AG04449 (cell line): Measurements from ENCODE around the gene SLC25A39.
"Not testable (repeated sequence)": the region's sequence is repeated elsewhere in the genome, so short reads cannot be mapped to it uniquely, and the experiment has no call there.

Experiments used
- CTCF ChIA-PET: fragments of 350-600 bp; formaldehyde crosslinking; extraction: SDS; loops from one replicate; lab custom pipeline; 2021; ENCODE audit warnings: antibody characterized with exemption; lab: Yijun Ruan, JAX
- POLR2A ChIA-PET: fragments of 400-600, 350-600 bp; formaldehyde crosslinking; extraction: SDS; loops from one replicate; lab custom pipeline; 2020; ENCODE audit warnings: antibody characterized with exemption, inconsistent platforms; lab: Yijun Ruan, JAX
- DNase-seq: peaks from one replicate; pipeline ENCODE4 v3.0.0-alpha.2; 2010; ENCODE audit warnings: low read depth, low spot score
- H3K4me3 ChIP-seq: 2 replicates; pipeline ENCODE4 v1.5.1; 2011; ENCODE audit warnings: low read depth, mild to moderate bottlenecking, control low read depth, low read length
- TF ChIP-seq, protein P1 (sequence below): IDR thresholded peaks from one replicate; pipeline ENCODE4 v1.5.1; 2011; ENCODE audit warnings: mild to moderate bottlenecking, moderate library complexity, low read length, control low read depth, inconsistent platforms; ENCODE audit not compliant: insufficient read depth; ENCODE audit errors: missing control alignments

The SLC25A39 gene, protein sequence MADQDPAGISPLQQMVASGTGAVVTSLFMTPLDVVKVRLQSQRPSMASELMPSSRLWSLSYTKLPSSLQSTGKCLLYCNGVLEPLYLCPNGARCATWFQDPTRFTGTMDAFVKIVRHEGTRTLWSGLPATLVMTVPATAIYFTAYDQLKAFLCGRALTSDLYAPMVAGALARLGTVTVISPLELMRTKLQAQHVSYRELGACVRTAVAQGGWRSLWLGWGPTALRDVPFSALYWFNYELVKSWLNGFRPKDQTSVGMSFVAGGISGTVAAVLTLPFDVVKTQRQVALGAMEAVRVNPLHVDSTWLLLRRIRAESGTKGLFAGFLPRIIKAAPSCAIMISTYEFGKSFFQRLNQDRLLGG

DNA sequence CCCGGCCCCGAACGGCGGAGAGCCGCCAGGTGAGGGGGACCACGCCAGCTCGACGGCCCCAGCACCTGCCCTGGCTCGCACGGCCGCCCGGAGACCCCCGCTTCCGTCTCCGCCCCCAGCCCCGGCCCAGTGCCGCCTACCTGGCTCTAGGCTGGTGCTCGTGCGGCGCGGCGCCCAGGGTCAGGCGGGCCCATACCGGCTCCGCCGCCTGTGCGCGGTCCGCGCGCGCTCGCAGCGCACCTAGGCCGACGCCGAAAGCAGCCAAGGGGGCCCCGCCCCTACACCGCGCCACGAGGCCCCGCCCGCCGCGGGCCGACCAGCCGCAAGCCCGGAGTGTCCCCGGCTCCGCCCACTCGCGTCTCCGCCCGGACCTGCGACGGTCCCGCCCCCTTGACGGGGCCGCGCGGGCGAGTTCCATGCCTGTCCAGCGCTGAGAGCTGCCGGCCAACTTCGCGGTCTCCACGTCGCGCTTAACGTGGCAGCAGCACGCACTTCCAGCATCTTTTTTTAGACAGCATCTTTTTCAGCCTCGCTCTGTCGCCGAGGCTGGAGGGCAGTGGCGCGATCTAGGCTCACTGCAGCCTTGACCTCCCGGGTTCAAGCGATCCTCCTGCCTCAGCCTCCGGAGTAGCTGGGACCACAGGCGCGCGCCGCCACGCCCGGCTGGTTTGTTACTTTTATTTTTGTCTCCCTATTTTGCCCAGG, at the start of gene SLC25A39:
Gene SLC25A39, minus strand, starts transcription at position 253 of the 705 bp plus-strand sequence. CDS start 1,261 bp downstream, outside the sequence.
- TF ChIP-seq, protein P1, sequence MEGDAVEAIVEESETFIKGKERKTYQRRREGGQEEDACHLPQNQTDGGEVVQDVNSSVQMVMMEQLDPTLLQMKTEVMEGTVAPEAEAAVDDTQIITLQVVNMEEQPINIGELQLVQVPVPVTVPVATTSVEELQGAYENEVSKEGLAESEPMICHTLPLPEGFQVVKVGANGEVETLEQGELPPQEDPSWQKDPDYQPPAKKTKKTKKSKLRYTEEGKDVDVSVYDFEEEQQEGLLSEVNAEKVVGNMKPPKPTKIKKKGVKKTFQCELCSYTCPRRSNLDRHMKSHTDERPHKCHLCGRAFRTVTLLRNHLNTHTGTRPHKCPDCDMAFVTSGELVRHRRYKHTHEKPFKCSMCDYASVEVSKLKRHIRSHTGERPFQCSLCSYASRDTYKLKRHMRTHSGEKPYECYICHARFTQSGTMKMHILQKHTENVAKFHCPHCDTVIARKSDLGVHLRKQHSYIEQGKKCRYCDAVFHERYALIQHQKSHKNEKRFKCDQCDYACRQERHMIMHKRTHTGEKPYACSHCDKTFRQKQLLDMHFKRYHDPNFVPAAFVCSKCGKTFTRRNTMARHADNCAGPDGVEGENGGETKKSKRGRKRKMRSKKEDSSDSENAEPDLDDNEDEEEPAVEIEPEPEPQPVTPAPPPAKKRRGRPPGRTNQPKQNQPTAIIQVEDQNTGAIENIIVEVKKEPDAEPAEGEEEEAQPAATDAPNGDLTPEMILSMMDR = no peak

DNA sequence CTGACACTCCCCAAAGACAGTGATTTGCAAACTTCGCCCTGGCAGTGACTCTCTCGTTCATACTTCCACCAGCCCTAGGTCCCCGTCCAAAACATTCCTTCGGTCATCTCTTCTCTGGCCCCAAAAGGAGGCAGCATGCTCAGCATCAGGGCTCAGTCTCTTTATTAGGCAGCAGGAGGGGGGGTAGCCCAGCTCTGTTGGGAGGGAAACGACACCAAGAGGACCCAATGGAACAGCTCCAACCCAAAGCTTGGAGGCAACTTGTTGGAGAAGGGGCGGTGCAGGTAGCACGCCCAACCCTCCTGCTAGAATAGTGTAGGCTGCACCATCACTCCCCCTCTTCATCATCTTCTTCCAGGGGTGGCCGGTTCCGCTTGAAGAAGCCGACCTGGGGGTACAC, 47.4 kb upstream of the SLC25A39 start:
- DNase-seq = no peak
- TF ChIP-seq, protein P1 = no peak
- no peak overlapping the region for H3K4me3 ChIP-seq
- ChIA-PET CTCF (interaction anchor here (0.8 to 3.6 kb wide), 3 partner anchors 10 to 18 kb away, joined by 3 to 24 read pairs (median 4); partner anchors contain the start of gene FAM171A2), POLR2A (no interaction called here)

More for the DNA sequence above, at the start of gene SLC25A39:
- ChIA-PET POLR2A (no interaction called here), CTCF (interaction anchor here (0.7 to 2.7 kb wide), 7 partner anchors 26 to 447 kb away, joined by 3 to 12 read pairs (median 3); no protein-coding TSS in a partner anchor)
- peak within 1 kb of the TSS; percentile 85 for H3K4me3 ChIP-seq
- DNase-seq = no peak

DNA sequence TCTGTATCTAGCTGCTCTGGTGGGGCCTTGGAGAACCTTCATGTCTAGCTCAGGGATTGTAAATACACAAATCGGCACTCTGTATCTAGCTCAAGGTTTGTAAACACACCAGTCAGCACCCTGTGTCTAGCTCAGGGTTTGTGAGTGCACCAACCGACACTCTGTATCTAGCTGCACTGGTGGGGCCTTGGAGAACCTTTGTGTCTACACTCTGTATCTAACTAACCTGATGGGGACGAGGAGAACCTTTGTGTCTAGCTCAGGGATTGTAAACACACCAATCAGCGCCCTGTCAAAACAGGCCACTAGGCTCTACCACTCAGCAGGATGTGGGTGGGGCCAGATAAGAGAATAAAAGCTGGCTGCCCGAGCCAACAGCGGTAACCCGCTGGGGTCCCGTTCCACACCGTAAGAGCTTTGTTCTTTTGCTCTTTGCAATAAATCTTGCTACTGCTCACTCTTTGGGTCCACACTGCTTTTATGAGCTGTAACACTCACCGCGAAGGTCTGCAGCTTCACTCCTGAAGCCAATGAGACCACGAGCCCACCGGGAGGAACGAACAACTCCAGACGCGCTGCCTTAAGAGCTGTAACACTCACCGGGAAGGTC, 44.9 kb upstream of the SLC25A39 start:
- DNase-seq, POLR2A ChIA-PET, H3K4me3 ChIP-seq: not testable (repeated sequence)
- CTCF ChIA-PET = interaction anchor here (1.0 to 3.6 kb wide), 4 partner anchors 7 to 176 kb away, joined by 3 to 24 read pairs (median 5); partner anchors contain the start of gene FAM171A2

DNA sequence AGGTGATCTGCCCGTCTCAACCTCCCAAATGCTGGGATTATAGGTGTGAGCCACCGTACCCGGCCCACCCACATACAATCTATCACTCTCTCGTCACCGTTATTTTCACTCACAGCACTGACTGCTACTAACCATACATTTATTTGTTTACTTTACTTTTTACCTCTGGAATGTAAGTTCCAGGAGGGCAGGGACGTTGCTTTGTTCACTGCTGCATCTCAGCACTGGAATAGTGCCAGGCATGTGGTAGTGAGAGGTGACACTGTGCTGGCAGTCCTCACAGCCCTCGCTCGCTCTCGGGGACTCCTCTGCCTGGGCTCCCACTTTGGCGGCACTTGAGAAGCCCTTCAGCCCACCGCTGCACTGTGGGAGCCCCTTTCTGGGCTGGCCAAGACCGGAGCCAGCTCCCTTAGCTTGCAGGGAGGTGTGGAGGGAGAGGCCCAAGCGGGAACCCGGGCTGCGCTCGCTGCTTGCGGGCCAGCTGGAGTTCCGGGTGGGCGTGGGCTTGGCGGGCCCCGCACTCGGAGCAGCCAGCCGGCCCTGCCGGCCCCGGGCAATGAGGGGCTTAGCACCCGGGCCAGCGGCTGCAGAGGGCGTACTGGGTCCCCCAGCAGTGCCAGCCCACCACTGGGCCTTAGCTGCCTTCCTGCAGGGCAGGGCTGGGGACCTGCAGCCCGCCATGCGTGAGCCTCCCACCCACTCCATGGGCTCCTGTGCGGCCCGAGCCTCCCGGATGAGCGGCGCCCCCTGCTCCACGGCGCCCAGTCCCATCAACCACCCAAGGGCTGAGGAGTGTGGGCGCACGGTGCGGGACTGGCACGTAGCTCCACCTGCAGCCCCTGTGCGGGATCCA, 44.0 kb upstream of the SLC25A39 start:
- POLR2A ChIA-PET, H3K4me3 ChIP-seq, DNase-seq: not testable (repeated sequence)
- CTCF ChIA-PET = interaction anchor here (1.0 to 10.9 kb wide), 4 partner anchors 17 to 175 kb away, joined by 3 to 165 read pairs (median 3); no protein-coding TSS in a partner anchor

DNA sequence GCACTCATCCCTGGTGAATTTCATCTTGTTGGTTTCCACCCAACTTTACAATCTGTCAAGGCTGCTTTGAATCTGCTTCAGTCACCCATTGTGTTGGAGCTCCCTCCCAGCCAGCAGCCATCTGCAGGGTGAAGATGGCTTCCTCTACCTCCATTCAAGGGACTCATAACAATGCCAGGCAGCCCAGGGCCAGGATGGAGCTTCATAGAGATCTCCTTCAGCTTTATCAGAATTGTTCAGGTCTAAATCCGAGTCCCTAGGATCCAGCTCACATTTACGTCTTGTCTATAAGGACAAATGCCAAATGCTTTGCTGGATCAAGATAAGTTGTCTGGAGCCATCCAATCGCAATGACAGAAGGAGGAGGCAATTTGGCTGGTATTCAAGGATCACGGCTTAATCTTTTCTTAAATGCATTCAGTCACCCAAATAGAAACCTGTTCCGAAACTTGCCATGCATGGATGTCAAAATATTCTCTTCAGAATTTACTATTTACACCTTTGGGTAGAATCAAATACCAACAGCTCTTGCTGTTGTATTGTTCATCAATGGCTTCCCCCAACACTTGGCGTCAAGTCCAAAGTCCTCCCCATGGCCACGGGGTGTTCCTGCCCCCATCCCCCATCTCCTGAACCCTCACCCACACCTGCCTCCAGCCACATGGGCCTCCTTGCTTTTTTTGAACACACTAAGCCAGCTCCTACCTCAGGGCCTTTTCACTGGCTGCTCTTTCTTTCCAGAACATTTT, 42.8 kb upstream of the SLC25A39 start:
- TF ChIP-seq, protein P1 = no peak
- no peak overlapping the region for H3K4me3 ChIP-seq
- no peak for DNase-seq
- ChIA-PET POLR2A (no interaction called here), CTCF (interaction anchor here (0.9 to 10.9 kb wide), 5 partner anchors 9 to 167 kb away, joined by 3 to 165 read pairs (median 7); no protein-coding TSS in a partner anchor)

DNA sequence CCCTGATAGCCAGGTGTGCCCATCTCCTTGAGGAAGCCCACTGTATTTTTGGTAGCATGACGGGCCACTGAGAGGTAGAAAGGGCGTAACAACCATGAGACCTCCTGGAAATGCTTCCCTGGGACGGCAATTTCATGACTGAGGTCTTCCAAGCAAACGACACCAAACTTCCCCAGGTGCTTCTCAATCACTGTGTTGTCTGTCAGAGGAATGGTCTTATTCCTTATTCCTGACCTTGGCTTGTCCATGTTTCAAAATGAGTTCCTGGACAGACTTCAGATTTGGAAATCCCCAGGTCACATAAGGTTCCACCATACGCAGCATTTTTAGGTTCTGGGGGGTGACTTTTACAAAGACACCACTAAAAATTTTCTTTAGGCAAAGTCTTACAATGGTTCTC, 40.4 kb upstream of the SLC25A39 start:
- POLR2A ChIA-PET, H3K4me3 ChIP-seq, DNase-seq: not testable (repeated sequence)
- CTCF ChIA-PET = interaction anchor here (0.6 to 10.9 kb wide), 8 partner anchors 10 to 248 kb away, joined by 3 to 165 read pairs (median 4); partner anchors contain the start of gene GRN
